HEK293 (cell line): ENCODE measurements around the gene TNFRSF25.

Experiments used
- CTCF ChIA-PET: fragments of 350-600 bp; formaldehyde crosslinking; extraction: SDS; loops from one replicate; lab custom pipeline; 2021; ENCODE audit warnings: antibody characterized with exemption; lab: Yijun Ruan, JAX
- POLR2A ChIA-PET: fragments of 300-600 bp; formaldehyde crosslinking; extraction: SDS; loops from one replicate; lab custom pipeline; 2020; ENCODE audit warnings: antibody characterized with exemption, inconsistent platforms; lab: Yijun Ruan, JAX
- H3K27ac ChIP-seq: fragments of 200-500 bp; sonication (Bioruptor generic); 2 replicates; pipeline ENCODE4 v1.5.1; 2014; ENCODE audit warnings: low read depth, low read length, control low read depth, inconsistent platforms; ENCODE audit errors: extremely low read depth
- H3K36me3 ChIP-seq, 2 experiments: fragments of 200-500 bp in 1 of 2; sonication (Bioruptor generic) in 1 of 2; 1 replicate in 1 of 2; 2 replicates in 1 of 2; pipeline ENCODE4 v1.5.1; 2014 to 2017; ENCODE audit warnings: inconsistent platforms in 2 of 2, low read length in 2 of 2; ENCODE audit not compliant: control insufficient read depth in 2 of 2, insufficient read depth in 1 of 2
- H3K4me1 ChIP-seq: fragments of 200-500 bp; sonication (Bioruptor generic); 2 replicates; pipeline ENCODE4 v1.5.1; 2014; ENCODE audit warnings: mild to moderate bottlenecking, low read length, inconsistent platforms; ENCODE audit not compliant: control insufficient read depth, insufficient read depth
- H3K4me3 ChIP-seq: 2 replicates; pipeline ENCODE4 v1.5.1; 2011; ENCODE audit warnings: low read depth, mild to moderate bottlenecking, control low read depth, low read length, moderate library complexity
- H3K9me3 ChIP-seq: fragments of 200-500 bp; sonication (Bioruptor generic); 2 replicates; pipeline ENCODE4 v1.5.1; 2014; ENCODE audit warnings: low read depth, low read length, inconsistent platforms; ENCODE audit not compliant: control insufficient read depth, insufficient read depth
- BCL11B ChIP-seq: fragments of 450-650 bp; formaldehyde crosslinking; IDR thresholded peaks from 2 replicates; pipeline ENCODE4 v1.5.1; 2016; ENCODE audit warnings: low read depth, missing biosample characterization, missing genetic modification characterization
- BCL6B ChIP-seq: fragments of 450-650 bp; formaldehyde crosslinking; IDR thresholded peaks from 2 replicates; pipeline ENCODE4 v1.5.1; 2017; ENCODE audit warnings: missing biosample characterization, missing genetic modification characterization
- WT1 ChIP-seq: fragments of 450-650 bp; formaldehyde crosslinking; IDR thresholded peaks from 2 replicates; pipeline ENCODE4 v1.5.1; 2016; ENCODE audit warnings: missing biosample characterization, missing genetic modification characterization
- ZFHX2 ChIP-seq: fragments of 450-650 bp; formaldehyde crosslinking; conservative IDR thresholded peaks from 2 replicates; pipeline ENCODE4 v1.5.1; 2016; ENCODE audit warnings: missing biosample characterization, missing genetic modification characterization
- ZNF10 ChIP-seq: fragments of 450-650 bp; formaldehyde crosslinking; IDR thresholded peaks from 2 replicates; pipeline ENCODE4 v1.5.1; 2017; ENCODE audit warnings: missing biosample characterization, missing genetic modification characterization
- ZNF19 ChIP-seq: fragments of 450-650 bp; formaldehyde crosslinking; IDR thresholded peaks from 2 replicates; pipeline ENCODE4; 2016; ENCODE audit warnings: missing biosample characterization, missing genetic modification characterization, low read depth
- ZNF335 ChIP-seq: fragments of 450-650 bp; formaldehyde crosslinking; conservative IDR thresholded peaks from 2 replicates; pipeline ENCODE4 v1.5.1; 2016; ENCODE audit warnings: missing biosample characterization, missing genetic modification characterization
- ZNF426 ChIP-seq: fragments of 450-650 bp; formaldehyde crosslinking; IDR thresholded peaks from 2 replicates; pipeline ENCODE4 v1.5.1; 2017; ENCODE audit warnings: missing biosample characterization, missing genetic modification characterization, mild to moderate bottlenecking, inconsistent platforms, moderate library complexity
- ZNF548 ChIP-seq: fragments of 450-650 bp; formaldehyde crosslinking; IDR thresholded peaks from 2 replicates; pipeline ENCODE4 v1.5.1; 2016; ENCODE audit warnings: missing biosample characterization, missing genetic modification characterization
- ZNF558 ChIP-seq: fragments of 450-650 bp; formaldehyde crosslinking; IDR thresholded peaks from 2 replicates; pipeline ENCODE4 v1.5.1; 2016; ENCODE audit warnings: missing biosample characterization, missing genetic modification characterization
- ZNF623 ChIP-seq: fragments of 450-650 bp; formaldehyde crosslinking; IDR thresholded peaks from 2 replicates; pipeline ENCODE4 v1.5.1; 2016; ENCODE audit warnings: missing biosample characterization, missing genetic modification characterization
- ZNF626 ChIP-seq: fragments of 450-650 bp; sonication (Bioruptor Pico); formaldehyde crosslinking; IDR thresholded peaks from 2 replicates; pipeline ENCODE4 v1.5.1; 2018; ENCODE audit warnings: missing biosample characterization, missing genetic modification characterization, inconsistent platforms
- ZNF629 ChIP-seq: fragments of 450-650 bp; formaldehyde crosslinking; IDR thresholded peaks from 2 replicates; pipeline ENCODE4 v1.5.1; 2017; ENCODE audit warnings: missing biosample characterization, missing genetic modification characterization
- ZNF670 ChIP-seq: fragments of 450-650 bp; formaldehyde crosslinking; IDR thresholded peaks from 2 replicates; pipeline ENCODE4 v1.5.1; 2016; ENCODE audit warnings: missing biosample characterization, missing genetic modification characterization, low read depth
- ZNF701 ChIP-seq: fragments of 450-650 bp; formaldehyde crosslinking; IDR thresholded peaks from 2 replicates; pipeline ENCODE4 v1.5.1; 2016; ENCODE audit warnings: missing biosample characterization, missing genetic modification characterization
- ZNF777 ChIP-seq: fragments of 450-650 bp; formaldehyde crosslinking; IDR thresholded peaks from 2 replicates; pipeline ENCODE4 v1.5.1; 2017; ENCODE audit warnings: missing biosample characterization, missing genetic modification characterization, borderline replicate concordance
- ZNF843 ChIP-seq: fragments of 450-650 bp; formaldehyde crosslinking; IDR thresholded peaks from 2 replicates; pipeline ENCODE4 v1.5.1; 2016; ENCODE audit warnings: missing biosample characterization, missing genetic modification characterization
- TF ChIP-seq, protein P1 (sequence below): fragments of 450-650 bp; formaldehyde crosslinking; IDR thresholded peaks from 2 replicates; pipeline ENCODE4 v1.5.1; 2016; ENCODE audit warnings: missing biosample characterization, missing genetic modification characterization, borderline replicate concordance
- TF ChIP-seq, protein P2 (sequence below): fragments of 450-650 bp; formaldehyde crosslinking; conservative IDR thresholded peaks from 2 replicates; pipeline ENCODE4 v1.5.1; 2016; ENCODE audit warnings: low read depth, missing biosample characterization, missing genetic modification characterization
- TF ChIP-seq, protein P3 (sequence below): fragments of 450-650 bp; IDR thresholded peaks from 2 replicates; pipeline ENCODE4 v1.5.1; 2018; ENCODE audit warnings: missing biosample characterization, mild to moderate bottlenecking, missing genetic modification characterization

Gene TNFRSF25

GRCh38 chr1:6515771-6516170 lies 49.8 kb upstream of the TNFRSF25 start (continued):
- no peak for TF ChIP-seq WT1 (tag by site-specific recombination)
- TF ChIP-seq ZNF10, result no peak
- TF ChIP-seq ZNF670 (tag by site-specific recombination), result no peak
- no peak for TF ChIP-seq ZNF426 (tag by site-specific recombination)
- TF ChIP-seq ZNF777 (tag by site-specific recombination), result no peak
- TF ChIP-seq ZNF701 (tag by site-specific recombination), result no peak
- TF ChIP-seq, all 188 proteins: peak for 0

DNA sequence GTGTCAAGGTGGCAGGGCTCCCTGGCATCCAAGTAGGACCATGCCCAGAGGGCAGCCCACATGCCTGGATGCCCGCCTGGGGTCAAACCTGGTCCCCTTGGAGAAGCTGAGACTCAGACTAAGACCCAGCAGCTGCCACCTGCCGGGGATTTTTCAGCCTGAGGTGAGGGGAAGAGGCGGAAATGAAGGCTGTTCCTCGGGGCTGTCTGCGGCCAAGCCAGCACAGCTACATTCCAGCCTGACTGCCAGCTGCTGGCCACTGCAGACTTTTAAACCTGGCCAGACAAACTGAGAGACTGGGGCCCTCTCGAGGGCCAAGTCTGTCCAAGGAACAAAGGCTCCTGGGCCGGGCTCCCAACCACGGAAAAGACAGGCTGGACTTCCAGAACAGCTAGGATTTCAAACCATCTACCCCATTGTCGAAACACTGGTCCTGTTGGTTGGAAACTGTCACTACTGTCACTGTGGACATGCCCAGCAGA lies 47.4 kb upstream of the TNFRSF25 start:
- TF ChIP-seq, protein P1, sequence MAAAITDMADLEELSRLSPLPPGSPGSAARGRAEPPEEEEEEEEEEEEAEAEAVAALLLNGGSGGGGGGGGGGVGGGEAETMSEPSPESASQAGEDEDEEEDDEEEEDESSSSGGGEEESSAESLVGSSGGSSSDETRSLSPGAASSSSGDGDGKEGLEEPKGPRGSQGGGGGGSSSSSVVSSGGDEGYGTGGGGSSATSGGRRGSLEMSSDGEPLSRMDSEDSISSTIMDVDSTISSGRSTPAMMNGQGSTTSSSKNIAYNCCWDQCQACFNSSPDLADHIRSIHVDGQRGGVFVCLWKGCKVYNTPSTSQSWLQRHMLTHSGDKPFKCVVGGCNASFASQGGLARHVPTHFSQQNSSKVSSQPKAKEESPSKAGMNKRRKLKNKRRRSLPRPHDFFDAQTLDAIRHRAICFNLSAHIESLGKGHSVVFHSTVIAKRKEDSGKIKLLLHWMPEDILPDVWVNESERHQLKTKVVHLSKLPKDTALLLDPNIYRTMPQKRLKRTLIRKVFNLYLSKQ (tag by site-specific recombination), result no peak
- TF ChIP-seq ZNF558 (tag by site-specific recombination), result no peak
- no peak for TF ChIP-seq ZNF548 (tag by site-specific recombination)
- no peak for TF ChIP-seq ZNF629
- TF ChIP-seq, protein P2, sequence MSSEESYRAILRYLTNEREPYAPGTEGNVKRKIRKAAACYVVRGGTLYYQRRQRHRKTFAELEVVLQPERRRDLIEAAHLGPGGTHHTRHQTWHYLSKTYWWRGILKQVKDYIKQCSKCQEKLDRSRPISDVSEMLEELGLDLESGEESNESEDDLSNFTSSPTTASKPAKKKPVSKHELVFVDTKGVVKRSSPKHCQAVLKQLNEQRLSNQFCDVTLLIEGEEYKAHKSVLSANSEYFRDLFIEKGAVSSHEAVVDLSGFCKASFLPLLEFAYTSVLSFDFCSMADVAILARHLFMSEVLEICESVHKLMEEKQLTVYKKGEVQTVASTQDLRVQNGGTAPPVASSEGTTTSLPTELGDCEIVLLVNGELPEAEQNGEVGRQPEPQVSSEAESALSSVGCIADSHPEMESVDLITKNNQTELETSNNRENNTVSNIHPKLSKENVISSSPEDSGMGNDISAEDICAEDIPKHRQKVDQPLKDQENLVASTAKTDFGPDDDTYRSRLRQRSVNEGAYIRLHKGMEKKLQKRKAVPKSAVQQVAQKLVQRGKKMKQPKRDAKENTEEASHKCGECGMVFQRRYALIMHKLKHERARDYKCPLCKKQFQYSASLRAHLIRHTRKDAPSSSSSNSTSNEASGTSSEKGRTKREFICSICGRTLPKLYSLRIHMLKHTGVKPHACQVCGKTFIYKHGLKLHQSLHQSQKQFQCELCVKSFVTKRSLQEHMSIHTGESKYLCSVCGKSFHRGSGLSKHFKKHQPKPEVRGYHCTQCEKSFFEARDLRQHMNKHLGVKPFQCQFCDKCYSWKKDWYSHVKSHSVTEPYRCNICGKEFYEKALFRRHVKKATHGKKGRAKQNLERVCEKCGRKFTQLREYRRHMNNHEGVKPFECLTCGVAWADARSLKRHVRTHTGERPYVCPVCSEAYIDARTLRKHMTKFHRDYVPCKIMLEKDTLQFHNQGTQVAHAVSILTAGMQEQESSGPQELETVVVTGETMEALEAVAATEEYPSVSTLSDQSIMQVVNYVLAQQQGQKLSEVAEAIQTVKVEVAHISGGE (tag by site-specific recombination), result no peak
- no peak for TF ChIP-seq ZNF623 (tag by site-specific recombination)
- TF ChIP-seq BCL11B (tag by site-specific recombination), result no peak
- TF ChIP-seq ZNF335 (tag by site-specific recombination), result no peak
- TF ChIP-seq ZNF626 (tag by site-specific recombination), result no peak
- no peak for TF ChIP-seq ZNF19
- TF ChIP-seq ZFHX2, result no peak
- TF ChIP-seq BCL6B (tag by site-specific recombination), result no peak
- TF ChIP-seq ZNF843 (tag by site-specific recombination), result no peak
- TF ChIP-seq, protein P3, sequence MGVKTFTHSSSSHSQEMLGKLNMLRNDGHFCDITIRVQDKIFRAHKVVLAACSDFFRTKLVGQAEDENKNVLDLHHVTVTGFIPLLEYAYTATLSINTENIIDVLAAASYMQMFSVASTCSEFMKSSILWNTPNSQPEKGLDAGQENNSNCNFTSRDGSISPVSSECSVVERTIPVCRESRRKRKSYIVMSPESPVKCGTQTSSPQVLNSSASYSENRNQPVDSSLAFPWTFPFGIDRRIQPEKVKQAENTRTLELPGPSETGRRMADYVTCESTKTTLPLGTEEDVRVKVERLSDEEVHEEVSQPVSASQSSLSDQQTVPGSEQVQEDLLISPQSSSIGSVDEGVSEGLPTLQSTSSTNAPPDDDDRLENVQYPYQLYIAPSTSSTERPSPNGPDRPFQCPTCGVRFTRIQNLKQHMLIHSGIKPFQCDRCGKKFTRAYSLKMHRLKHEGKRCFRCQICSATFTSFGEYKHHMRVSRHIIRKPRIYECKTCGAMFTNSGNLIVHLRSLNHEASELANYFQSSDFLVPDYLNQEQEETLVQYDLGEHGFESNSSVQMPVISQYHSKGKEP (tag by site-specific recombination), result no peak
- CTCF ChIA-PET, result interaction anchor here (0.6 to 3.5 kb wide), 3 partner anchors 11 to 81 kb away, joined by 3 to 27 read pairs (median 3); no protein-coding TSS in a partner anchor

More for the DNA sequence above, 47.4 kb upstream of the TNFRSF25 start:
- Histone ChIP-seq H3K27ac (no peak overlapping the region), H3K4me3 (no peak overlapping the region), H3K9me3 (no peaks in the 10 kb centered on the region), H3K4me1 (no peaks in the 10 kb centered on the region), H3K36me3 (no peaks in the 10 kb centered on the region)
- POLR2A ChIA-PET, result interaction anchor here (0.6 to 0.7 kb wide), 2 partner anchors 22 to 320 kb away, joined by 3 to 5 read pairs; no protein-coding TSS in a partner anchor
